Cortex of kidney (tissue), 1 donor: ENCODE measurements around the gene METTL4.

Experiments used
- DNase-seq: peaks from one replicate; lab custom pipeline; 2025; lab: John Stamatoyannopoulos, UW

METTL4 gene

GRCh38 chr18:2571200-2572170, at the start of gene METTL4, which contains the start of gene NDC80:
Gene METTL4, minus strand, starts transcription at chr18:2571505. Its CDS starts 4,289 bp downstream, at chr18:2567216.
Gene NDC80, plus strand, starts transcription at chr18:2571557. Its CDS starts 1,429 bp downstream, at chr18:2572986.
- DNase-seq = no peak

GRCh38 chr18:2618009-2618408, 46.7 kb upstream of the METTL4 start:
- DNase-seq = no peak

- no peak for DNase-seq
These were observed 46.2 kb upstream of the METTL4 start for GRCh38 chr18:2617401-2617998.

GRCh38 chr18:2612996-2613395, 41.7 kb upstream of the METTL4 start:
- no peak for DNase-seq

GRCh38 chr18:2610549-2610948, 39.2 kb upstream of the METTL4 start:
- no peak for DNase-seq

GRCh38 chr18:2609604-2610003, 38.3 kb upstream of the METTL4 start:
- DNase-seq = no peak

- DNase-seq = no peak
These were observed 35.0 kb upstream of the METTL4 start for GRCh38 chr18:2606335-2606734.

GRCh38 chr18:2602844-2603243, 31.5 kb upstream of the METTL4 start:
- DNase-seq = no peak

- no peak for DNase-seq
These were observed 26.3 kb upstream of the METTL4 start for GRCh38 chr18:2597639-2598038.

- DNase-seq = no peak
These were observed 19.0 kb upstream of the METTL4 start for GRCh38 chr18:2590303-2590702.

GRCh38 chr18:2589345-2590068, 18.2 kb upstream of the METTL4 start:
- no peak for DNase-seq

- DNase-seq = no peak
These were observed 17.5 kb upstream of the METTL4 start for GRCh38 chr18:2588666-2589344.

- no peak for DNase-seq
These were observed 16.5 kb upstream of the METTL4 start for GRCh38 chr18:2587788-2588187.

- DNase-seq = no peak
These were observed 2.1 kb upstream of the METTL4 start for GRCh38 chr18:2573408-2573807.

GRCh38 chr18:2572892-2573291, 1.6 kb upstream of the METTL4 start:
- DNase-seq = no peak

GRCh38 chr18:2572171-2572569, 865 bp upstream of the METTL4 start:
- no peak for DNase-seq

GRCh38 chr18:2570772-2571199, 519 bp downstream of the METTL4 start:
- DNase-seq = no peak

- DNase-seq = no peak
These were observed 1.7 kb downstream of the METTL4 start for GRCh38 chr18:2569338-2570207.

GRCh38 chr18:2568605-2569004, 2.7 kb downstream of the METTL4 start:
- no peak for DNase-seq

- no peak for DNase-seq
These were observed 3.2 kb downstream of the METTL4 start for GRCh38 chr18:2568129-2568528.

- no peak for DNase-seq
These were observed 6.9 kb downstream of the METTL4 start for GRCh38 chr18:2564373-2564772.
